ENCODE results near the gene BCL2L15. TPM values are rescaled to one million over a fixed set of nuclear protein-coding genes. Genes with fewer than 3 reads are reported as not detected.

The BCL2L15 gene
- total RNA-seq, 1 experiment from 2014 or later: 0.10 TPM

- DNase-seq (ENCODE audit: low read depth, low spot score) (no peak), ATAC-seq (no peak)
- in situ Hi-C loops (cut with HindIII; ENCODE audit: low pct_unique_long_range_greater_than_20kb, low sequenced_read_pairs): no loop called here
- no peaks in the 10 kb centered on the region for H3K36me3 ChIP-seq (ENCODE audit: control insufficient read depth, insufficient read depth, low read length)
- CTCF ChIA-PET: no interaction called here
- H3K27ac ChIP-seq (ENCODE audit: low read length): no peak overlapping the region
- TF ChIP-seq SIN3A (IDR thresholded peaks at IDR 0.05; ENCODE audit: borderline replicate concordance, insufficient read depth, low read depth, low read length): no peak
- no peak for TF ChIP-seq POLR2AphosphoS5 (IDR thresholded peaks at IDR 0.05; ENCODE audit: low read depth, low read length)
- TF ChIP-seq REST (IDR thresholded peaks at IDR 0.05; ENCODE audit: insufficient read depth in 1 of 2, low read depth in 2 of 2, low read length in 1 of 2): no peak
- TF ChIP-seq, protein P1, sequence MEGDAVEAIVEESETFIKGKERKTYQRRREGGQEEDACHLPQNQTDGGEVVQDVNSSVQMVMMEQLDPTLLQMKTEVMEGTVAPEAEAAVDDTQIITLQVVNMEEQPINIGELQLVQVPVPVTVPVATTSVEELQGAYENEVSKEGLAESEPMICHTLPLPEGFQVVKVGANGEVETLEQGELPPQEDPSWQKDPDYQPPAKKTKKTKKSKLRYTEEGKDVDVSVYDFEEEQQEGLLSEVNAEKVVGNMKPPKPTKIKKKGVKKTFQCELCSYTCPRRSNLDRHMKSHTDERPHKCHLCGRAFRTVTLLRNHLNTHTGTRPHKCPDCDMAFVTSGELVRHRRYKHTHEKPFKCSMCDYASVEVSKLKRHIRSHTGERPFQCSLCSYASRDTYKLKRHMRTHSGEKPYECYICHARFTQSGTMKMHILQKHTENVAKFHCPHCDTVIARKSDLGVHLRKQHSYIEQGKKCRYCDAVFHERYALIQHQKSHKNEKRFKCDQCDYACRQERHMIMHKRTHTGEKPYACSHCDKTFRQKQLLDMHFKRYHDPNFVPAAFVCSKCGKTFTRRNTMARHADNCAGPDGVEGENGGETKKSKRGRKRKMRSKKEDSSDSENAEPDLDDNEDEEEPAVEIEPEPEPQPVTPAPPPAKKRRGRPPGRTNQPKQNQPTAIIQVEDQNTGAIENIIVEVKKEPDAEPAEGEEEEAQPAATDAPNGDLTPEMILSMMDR (IDR thresholded peaks at IDR 0.05): no peak
- H3K4me3 ChIP-seq (ENCODE audit: low read depth in 2 of 2, low read length in 2 of 2): no peak overlapping the region
- H3K9me3 ChIP-seq (ENCODE audit: control insufficient read depth, insufficient read depth, low read depth, low read length): no peaks in the 10 kb centered on the region
- no peaks in the 10 kb centered on the region for H3K27me3 ChIP-seq (ENCODE audit: control insufficient read depth, insufficient read depth, low read length)
- POLR2A ChIA-PET: no interaction called here
- H3K4me1 ChIP-seq (ENCODE audit: control insufficient read depth, insufficient read depth, low read length): no peaks in the 10 kb centered on the region
- BruUV-seq (replicated peaks): no TSS peak
- intact Hi-C loops (cut with micrococcal nuclease; ENCODE audit: unreplicated experiment): no loop called here
These were observed 26.5 kb downstream of the BCL2L15 start for GRCh38 chr1:113860891-113861290.

- ChIA-PET POLR2A (no interaction called here), CTCF (interaction anchor here (0.6 kb wide), 1 partner anchor 684 kb away, joined by 3 read pairs; no protein-coding TSS in a partner anchor)
- BruUV-seq (replicated peaks): no TSS peak
- ATAC-seq (no peak), DNase-seq (ENCODE audit: low read depth, low spot score) (no peak)
- H3K4me3 ChIP-seq (ENCODE audit: low read depth in 2 of 2, low read length in 2 of 2): no peak overlapping the region
- no peak overlapping the region for H3K27ac ChIP-seq (ENCODE audit: low read length)
- intact Hi-C loops (cut with micrococcal nuclease; ENCODE audit: unreplicated experiment) (no loop called here), in situ Hi-C loops (cut with HindIII; ENCODE audit: low pct_unique_long_range_greater_than_20kb, low sequenced_read_pairs) (no loop called here)
- H3K9me3 ChIP-seq (ENCODE audit: control insufficient read depth, insufficient read depth, low read depth, low read length): no peaks in the 10 kb centered on the region
- H3K36me3 ChIP-seq (ENCODE audit: control insufficient read depth, insufficient read depth, low read length): no peaks in the 10 kb centered on the region
- no peaks in the 10 kb centered on the region for H3K4me1 ChIP-seq (ENCODE audit: control insufficient read depth, insufficient read depth, low read length)
- no peaks in the 10 kb centered on the region for H3K27me3 ChIP-seq (ENCODE audit: control insufficient read depth, insufficient read depth, low read length)
- TF ChIP-seq REST (IDR thresholded peaks at IDR 0.05; ENCODE audit: insufficient read depth in 1 of 2, low read depth in 2 of 2, low read length in 1 of 2) (no peak), TCF7L2 (IDR thresholded peaks at IDR 0.05; ENCODE audit: low read depth, low read length) (no peak), POLR2AphosphoS5 (IDR thresholded peaks at IDR 0.05; ENCODE audit: low read depth, low read length) (no peak), SIN3A (IDR thresholded peaks at IDR 0.05; ENCODE audit: borderline replicate concordance, insufficient read depth, low read depth, low read length) (no peak)
- TF ChIP-seq, protein P1 (IDR thresholded peaks at IDR 0.05): no peak
These were observed 27.8 kb downstream of the BCL2L15 start for GRCh38 chr1:113859478-113860175.

All from Panc1 (cell line).